Osteocyte (in vitro differentiated cells): ENCODE data around the gene GGNBP2. TPM values are rescaled to one million over a fixed set of nuclear protein-coding genes. Genes with fewer than 3 reads are reported as not detected.
A peak's percentile ranks its signal among the peaks of the same experiment; 100 is the strongest.

Source experiments
- DNase-seq: peaks from one replicate; pipeline ENCODE4 v3.0.0; 2021; ENCODE audit warnings: mixed read lengths; ENCODE audit not compliant: unreplicated experiment; ENCODE audit errors: extremely low spot score
- H3K27ac Mint-ChIP-seq: one replicate; pipeline ENCODE4 v1.8.0; 2021; ENCODE audit warnings: mild to moderate bottlenecking, mixed read lengths; ENCODE audit not compliant: unreplicated experiment
- H3K27me3 Mint-ChIP-seq: one replicate; pipeline ENCODE4 v1.8.0; 2021; ENCODE audit warnings: mixed read lengths; ENCODE audit not compliant: unreplicated experiment
- H3K36me3 Mint-ChIP-seq: one replicate; pipeline ENCODE4 v1.8.0; 2021; ENCODE audit warnings: mixed read lengths; ENCODE audit not compliant: unreplicated experiment
- H3K4me1 Mint-ChIP-seq: one replicate; pipeline ENCODE4 v1.8.0; 2021; ENCODE audit warnings: mixed read lengths; ENCODE audit not compliant: unreplicated experiment
- H3K4me3 Mint-ChIP-seq: one replicate; pipeline ENCODE4 v1.8.0; 2021; ENCODE audit warnings: mild to moderate bottlenecking, moderate library complexity, mixed read lengths; ENCODE audit not compliant: unreplicated experiment
- H3K9me3 Mint-ChIP-seq: one replicate; pipeline ENCODE4 v1.8.0; 2021; ENCODE audit warnings: mixed read lengths; ENCODE audit not compliant: unreplicated experiment
- CTCF ChIP-seq: fragments of 200-600 bp; sonication (generic); IDR thresholded peaks from 2 replicates; pipeline ENCODE4 v1.5.0; 2021; ENCODE audit warnings: antibody characterized with exemption, mild to moderate bottlenecking, moderate library complexity
- total RNA-seq: library from RNA; stranded (reverse); gene quantifications from 2 replicates; pipeline ENCODE4 v1.2.1, GENCODE V29; 2021

Gene GGNBP2
- total RNA-seq, 1 donor from 2014 or later = 76.1 TPM

GRCh38 chr17:36597866-36598777 is 53.4 kb downstream of the GGNBP2 start:
- Mint-ChIP-seq H3K4me1 (peaks cover 19% of the 10 kb centered on the region), H3K36me3 (peaks cover 5% of the 10 kb centered on the region), H3K9me3 (no peaks in the 10 kb centered on the region), H3K27me3 (no peaks in the 10 kb centered on the region), H3K27ac (no peak overlapping the region), H3K4me3 (no peak overlapping the region)
- TF ChIP-seq CTCF = no peak
- DNase-seq = no peak

DNA sequence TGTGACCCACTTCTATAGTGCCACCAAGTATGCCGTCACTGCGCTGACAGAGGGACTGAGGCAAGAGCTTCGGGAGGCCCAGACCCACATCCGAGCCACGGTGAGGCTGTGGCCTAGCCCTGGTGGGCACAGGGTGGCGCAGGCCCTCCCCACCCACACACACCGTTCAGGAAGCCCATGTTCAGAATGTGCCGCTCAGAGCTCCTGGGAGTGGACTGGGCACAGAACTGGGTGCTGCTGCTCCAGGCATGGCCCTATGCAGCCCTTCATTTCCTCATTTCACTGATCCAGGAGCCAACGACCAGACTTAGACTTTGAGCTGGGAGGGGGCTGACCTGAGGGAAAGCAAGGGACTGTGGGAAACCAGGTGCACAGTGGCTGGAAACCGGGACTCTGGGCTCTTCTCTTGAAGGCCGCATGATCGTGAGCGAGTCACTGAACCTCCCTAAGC is 54.3 kb downstream of the GGNBP2 start:
- Mint-ChIP-seq H3K27me3 (no peaks in the 10 kb centered on the region), H3K4me1 (peaks cover 23% of the 10 kb centered on the region), H3K36me3 (peaks cover 5% of the 10 kb centered on the region), H3K9me3 (no peaks in the 10 kb centered on the region), H3K27ac (no peak overlapping the region), H3K4me3 (no peak overlapping the region)
- no peak for TF ChIP-seq CTCF
- no peak for DNase-seq

DNA sequence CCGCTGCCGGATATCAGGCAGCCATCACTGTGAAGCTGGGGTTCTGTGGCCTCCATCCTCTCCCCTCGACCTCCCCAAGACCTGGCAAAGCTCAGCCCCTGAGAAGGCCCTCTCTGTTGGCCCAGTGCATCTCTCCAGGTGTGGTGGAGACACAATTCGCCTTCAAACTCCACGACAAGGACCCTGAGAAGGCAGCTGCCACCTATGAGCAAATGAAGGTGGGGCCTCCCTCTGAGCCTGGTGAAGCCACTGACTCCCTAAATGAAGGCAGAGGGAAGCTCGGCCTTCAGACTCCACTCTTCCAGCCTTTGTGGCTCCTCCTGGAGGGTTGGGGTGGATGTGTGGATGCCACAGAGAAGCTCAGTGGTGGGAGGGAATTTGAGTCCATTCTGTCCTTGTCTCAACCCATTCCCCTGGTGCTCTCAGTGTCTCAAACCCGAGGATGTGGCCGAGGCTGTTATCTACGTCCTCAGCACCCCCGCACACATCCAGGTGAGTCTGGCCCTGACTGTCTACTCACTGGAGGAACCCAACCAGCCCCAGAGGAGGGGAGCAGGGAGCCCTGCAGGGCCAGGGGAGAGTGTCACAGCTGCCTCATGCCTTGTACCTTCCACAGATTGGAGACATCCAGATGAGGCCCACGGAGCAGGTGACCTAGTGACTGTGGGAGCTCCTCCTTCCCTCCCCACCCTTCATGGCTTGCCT is 55.0 kb downstream of the GGNBP2 start:
- no peak for TF ChIP-seq CTCF
- DNase-seq = no peak
- peaks cover 27% of the 10 kb centered on the region for H3K4me1 Mint-ChIP-seq
- H3K9me3 Mint-ChIP-seq = no peaks in the 10 kb centered on the region
- no peak overlapping the region for H3K4me3 Mint-ChIP-seq
- H3K27me3 Mint-ChIP-seq = no peaks in the 10 kb centered on the region
- no peak overlapping the region for H3K27ac Mint-ChIP-seq
- H3K36me3 Mint-ChIP-seq = peaks cover 5% of the 10 kb centered on the region

- TF ChIP-seq CTCF = no peak
- Mint-ChIP-seq H3K27ac (peak overlapping the region; percentile 94), H3K4me3 (peak overlapping the region; percentile 78), H3K27me3 (no peaks in the 10 kb centered on the region), H3K9me3 (no peaks in the 10 kb centered on the region), H3K4me1 (peaks cover 27% of the 10 kb centered on the region), H3K36me3 (peaks cover 5% of the 10 kb centered on the region)
- no peak for DNase-seq
Observed at GRCh38 chr17:36600465-36600864, 55.7 kb downstream of the GGNBP2 start.

DNA sequence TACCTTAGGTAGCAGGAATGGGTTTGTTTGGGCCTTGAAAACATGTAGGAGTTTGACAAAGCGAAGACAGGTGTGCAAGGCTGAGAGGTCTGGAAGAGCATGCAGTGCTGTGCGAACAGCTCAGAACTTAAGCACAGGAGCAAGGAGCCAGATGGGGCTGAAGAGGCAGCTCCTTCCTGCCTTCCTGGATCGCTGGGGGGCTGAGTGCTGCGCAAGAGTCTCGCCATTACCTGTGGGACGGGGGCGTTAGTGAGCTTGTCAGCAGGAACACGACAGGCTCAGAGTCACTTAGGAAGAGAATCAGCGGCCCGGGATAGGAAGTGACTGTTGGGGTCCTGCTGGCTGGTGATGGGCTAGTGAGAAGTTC is 56.2 kb downstream of the GGNBP2 start:
- H3K4me1 Mint-ChIP-seq = peaks cover 27% of the 10 kb centered on the region
- no peak for TF ChIP-seq CTCF
- no peaks in the 10 kb centered on the region for H3K27me3 Mint-ChIP-seq
- peaks cover under 1% of the 10 kb centered on the region for H3K36me3 Mint-ChIP-seq
- peak overlapping the region; percentile 94 for H3K27ac Mint-ChIP-seq
- no peaks in the 10 kb centered on the region for H3K9me3 Mint-ChIP-seq
- DNase-seq = no peak
- H3K4me3 Mint-ChIP-seq = peak overlapping the region; percentile 78
